Stimulated activated naive CD8-positive, alpha-beta T cell treated with anti-CD3 and anti-CD28 coated beads, Interleukin-15, Interleukin-2, amounts not matched to agents 100 ng/mL and 50 ng/mL, for 24 hours (primary cell): Measurements from ENCODE around the gene RAB11A.
"Not testable (repeated sequence)": the region's sequence is repeated elsewhere in the genome, so short reads cannot be mapped to it uniquely, and the experiment has no call there.

ENCODE experiments used
- H3K27ac Mint-ChIP-seq: one replicate; pipeline ENCODE4 v1.8.0; 2021; ENCODE audit warnings: mild to moderate bottlenecking, mixed read lengths
- H3K27me3 Mint-ChIP-seq: one replicate; pipeline ENCODE4 v1.8.0; 2021; ENCODE audit warnings: mixed read lengths
- H3K36me3 Mint-ChIP-seq: one replicate; pipeline ENCODE4 v1.8.0; 2021; ENCODE audit warnings: low read depth, mixed read lengths
- H3K4me1 Mint-ChIP-seq: one replicate; pipeline ENCODE4 v1.8.0; 2021; ENCODE audit warnings: low read depth, mixed read lengths
- H3K4me3 Mint-ChIP-seq: one replicate; pipeline ENCODE4 v1.8.0; 2021; ENCODE audit warnings: mild to moderate bottlenecking, mixed read lengths
- H3K9me3 Mint-ChIP-seq: one replicate; pipeline ENCODE4 v1.8.0; 2021; ENCODE audit warnings: mixed read lengths

RAB11A gene

GRCh38 chr15:65868546-65869125 lies 655 bp upstream of the RAB11A start:
- Mint-ChIP-seq H3K27me3 (peaks cover 4% of the 10 kb centered on the region), H3K36me3 (peaks cover 8% of the 10 kb centered on the region), H3K4me3 (peak overlapping the region; percentile 95)

GRCh38 chr15:65869954-65870871 lies 922 bp downstream of the RAB11A start:
- Mint-ChIP-seq H3K27me3 (peaks cover 4% of the 10 kb centered on the region), H3K9me3 (no peaks in the 10 kb centered on the region), H3K4me1 (peaks cover 44% of the 10 kb centered on the region), H3K4me3 (peak overlapping the region; percentile 95), H3K27ac (peak overlapping the region; percentile 95), H3K36me3 (peaks cover 17% of the 10 kb centered on the region)

More at GRCh38 chr15:65868546-65869125, 655 bp upstream of the RAB11A start:
- H3K4me1 Mint-ChIP-seq, result peaks cover 40% of the 10 kb centered on the region
- peak overlapping the region; percentile 95 for H3K27ac Mint-ChIP-seq
- no peaks in the 10 kb centered on the region for H3K9me3 Mint-ChIP-seq

- H3K4me3 Mint-ChIP-seq, result peak overlapping the region; percentile 95
- no peaks in the 10 kb centered on the region for H3K9me3 Mint-ChIP-seq
- H3K27me3 Mint-ChIP-seq, result peaks cover 4% of the 10 kb centered on the region
- peaks cover 50% of the 10 kb centered on the region for H3K4me1 Mint-ChIP-seq
- peak overlapping the region; percentile 95 for H3K27ac Mint-ChIP-seq
- H3K36me3 Mint-ChIP-seq, result peaks cover 23% of the 10 kb centered on the region
Observed at GRCh38 chr15:65870889-65871533, 1.7 kb downstream of the RAB11A start.

GRCh38 chr15:65871886-65872285 lies 2.6 kb downstream of the RAB11A start:
- Mint-ChIP-seq H3K4me1 (peaks cover 51% of the 10 kb centered on the region), H3K4me3 (peak overlapping the region; percentile 13), H3K36me3 (peaks cover 23% of the 10 kb centered on the region)
- H3K9me3 Mint-ChIP-seq, H3K27me3 Mint-ChIP-seq, H3K27ac Mint-ChIP-seq: not testable (repeated sequence)

GRCh38 chr15:65872596-65872995 lies 3.3 kb downstream of the RAB11A start:
- H3K9me3 Mint-ChIP-seq, H3K27me3 Mint-ChIP-seq, H3K4me3 Mint-ChIP-seq, H3K27ac Mint-ChIP-seq: not testable (repeated sequence)
- Mint-ChIP-seq H3K36me3 (peaks cover 29% of the 10 kb centered on the region), H3K4me1 (peaks cover 52% of the 10 kb centered on the region)

GRCh38 chr15:65873256-65873655 lies 4.0 kb downstream of the RAB11A start:
- H3K27me3 Mint-ChIP-seq, result peaks cover 4% of the 10 kb centered on the region
- no peak overlapping the region for H3K27ac Mint-ChIP-seq
- H3K36me3 Mint-ChIP-seq, result peaks cover 36% of the 10 kb centered on the region
- no peaks in the 10 kb centered on the region for H3K9me3 Mint-ChIP-seq
- H3K4me1 Mint-ChIP-seq, result peaks cover 54% of the 10 kb centered on the region
- H3K4me3 Mint-ChIP-seq, result no peak overlapping the region

- Mint-ChIP-seq H3K9me3 (no peaks in the 10 kb centered on the region), H3K27ac (peak overlapping the region; percentile 7), H3K27me3 (no peaks in the 10 kb centered on the region), H3K4me3 (no peak overlapping the region), H3K4me1 (peaks cover 43% of the 10 kb centered on the region), H3K36me3 (peaks cover 47% of the 10 kb centered on the region)
Observed at GRCh38 chr15:65875458-65875857, 6.2 kb downstream of the RAB11A start.

- peaks cover 40% of the 10 kb centered on the region for H3K4me1 Mint-ChIP-seq
- H3K27me3 Mint-ChIP-seq, result no peaks in the 10 kb centered on the region
- no peak overlapping the region for H3K4me3 Mint-ChIP-seq
- H3K9me3 Mint-ChIP-seq, result no peaks in the 10 kb centered on the region
- H3K36me3 Mint-ChIP-seq, result peaks cover 57% of the 10 kb centered on the region
- H3K27ac Mint-ChIP-seq, result no peak overlapping the region
Observed at GRCh38 chr15:65877749-65878148, 8.5 kb downstream of the RAB11A start.

- Mint-ChIP-seq H3K27ac (no peak overlapping the region), H3K27me3 (no peaks in the 10 kb centered on the region), H3K4me1 (peaks cover 57% of the 10 kb centered on the region), H3K9me3 (no peaks in the 10 kb centered on the region), H3K36me3 (peaks cover 67% of the 10 kb centered on the region), H3K4me3 (peak overlapping the region; percentile 31)
Observed at GRCh38 chr15:65881766-65882434, 12.6 kb downstream of the RAB11A start.

- peaks cover 69% of the 10 kb centered on the region for H3K36me3 Mint-ChIP-seq
- no peak overlapping the region for H3K27ac Mint-ChIP-seq
- H3K27me3 Mint-ChIP-seq, result no peaks in the 10 kb centered on the region
- peaks cover 70% of the 10 kb centered on the region for H3K4me1 Mint-ChIP-seq
- no peak overlapping the region for H3K4me3 Mint-ChIP-seq
- no peaks in the 10 kb centered on the region for H3K9me3 Mint-ChIP-seq
Observed at GRCh38 chr15:65883571-65883970, 14.3 kb downstream of the RAB11A start.

GRCh38 chr15:65884511-65884910 lies 15.2 kb downstream of the RAB11A start:
- Mint-ChIP-seq H3K27me3 (no peaks in the 10 kb centered on the region), H3K36me3 (peaks cover 71% of the 10 kb centered on the region), H3K27ac (no peak overlapping the region), H3K4me1 (peaks cover 79% of the 10 kb centered on the region), H3K4me3 (no peak overlapping the region), H3K9me3 (no peaks in the 10 kb centered on the region)

GRCh38 chr15:65885668-65886218 lies 16.5 kb downstream of the RAB11A start:
- Mint-ChIP-seq H3K4me1 (peaks cover 86% of the 10 kb centered on the region), H3K4me3 (no peak overlapping the region), H3K27ac (no peak overlapping the region), H3K36me3 (peaks cover 67% of the 10 kb centered on the region), H3K9me3 (no peaks in the 10 kb centered on the region), H3K27me3 (no peaks in the 10 kb centered on the region)

- H3K36me3 Mint-ChIP-seq, result peaks cover 66% of the 10 kb centered on the region
- H3K27me3 Mint-ChIP-seq, result no peaks in the 10 kb centered on the region
- H3K4me3 Mint-ChIP-seq, result peak overlapping the region; percentile 13
- peaks cover 86% of the 10 kb centered on the region for H3K4me1 Mint-ChIP-seq
- H3K9me3 Mint-ChIP-seq, result no peaks in the 10 kb centered on the region
- H3K27ac Mint-ChIP-seq, result peak overlapping the region; percentile 93
Observed at GRCh38 chr15:65887565-65887964, 18.3 kb downstream of the RAB11A start.

GRCh38 chr15:65888981-65889380 lies 19.7 kb downstream of the RAB11A start:
- H3K27ac Mint-ChIP-seq, result peak overlapping the region; percentile 55
- H3K4me3 Mint-ChIP-seq, result no peak overlapping the region
- H3K27me3 Mint-ChIP-seq, result no peaks in the 10 kb centered on the region
- no peaks in the 10 kb centered on the region for H3K9me3 Mint-ChIP-seq
- peaks cover 79% of the 10 kb centered on the region for H3K4me1 Mint-ChIP-seq
- H3K36me3 Mint-ChIP-seq, result peaks cover 58% of the 10 kb centered on the region
